ENCODE data around the gene C1R. TPM values are rescaled to one million over a fixed set of nuclear protein-coding genes. Genes with fewer than 3 reads are reported as not detected.

The C1R gene
- total RNA-seq, 1 donor from 2014 or later: 41.5 TPM

DNA sequence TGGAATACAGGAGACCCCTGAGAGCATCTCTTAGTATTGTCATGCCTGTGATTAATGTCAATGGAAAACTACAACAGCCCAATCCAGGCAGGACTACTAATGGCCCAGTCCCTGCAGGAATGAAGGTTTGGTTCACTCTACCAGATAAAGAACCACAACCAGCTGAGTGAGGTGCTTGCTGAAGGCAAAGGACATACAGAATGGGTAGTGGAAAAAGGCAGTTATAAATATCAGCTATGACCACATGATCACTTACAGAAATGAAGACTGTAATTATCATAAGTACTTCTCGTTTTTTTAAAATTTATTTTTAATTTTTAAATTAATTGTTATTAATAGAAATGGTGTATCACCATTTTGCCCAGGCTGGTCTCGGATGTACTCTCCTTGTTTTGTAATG, 56.8 kb downstream of the C1R start:
- peaks cover 13% of the 10 kb centered on the region for H3K9me3 Mint-ChIP-seq

DNA sequence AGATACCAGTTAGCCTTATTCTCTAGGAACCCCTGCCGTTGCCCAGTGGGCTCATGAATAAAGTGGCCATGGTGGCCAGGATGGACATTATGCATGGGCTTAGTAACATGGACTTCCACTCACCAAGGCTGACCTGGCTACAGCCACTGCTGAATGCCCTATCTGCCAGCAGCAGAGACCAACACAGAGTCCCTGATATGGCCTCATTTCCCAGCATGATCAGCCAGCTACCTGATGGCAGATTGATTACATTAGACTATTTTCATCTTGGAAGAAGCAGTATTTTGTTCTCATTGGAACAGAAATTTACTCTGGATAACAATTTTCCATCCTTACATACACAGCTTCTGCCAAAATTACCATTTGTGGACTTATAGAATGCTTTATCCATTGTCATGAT, 57.8 kb downstream of the C1R start:
- peaks cover 2% of the 10 kb centered on the region for H3K27me3 Mint-ChIP-seq (ENCODE audit: low read depth)
- H3K27ac Mint-ChIP-seq: no peak overlapping the region
- H3K36me3 Mint-ChIP-seq: no peaks in the 10 kb centered on the region
- peaks cover 5% of the 10 kb centered on the region for H3K4me1 Mint-ChIP-seq
- no peak for TF ChIP-seq CTCF (IDR thresholded peaks at IDR 0.05; ENCODE audit: unreplicated experiment)
- H3K9me3 Mint-ChIP-seq: peaks cover 13% of the 10 kb centered on the region
- no peak for DNase-seq (ENCODE audit: low spot score in 2 of 2, unreplicated experiment in 2 of 2)
- H3K4me3 Mint-ChIP-seq: no peak overlapping the region

More for the DNA sequence above, 56.8 kb downstream of the C1R start:
- no peak for TF ChIP-seq CTCF (IDR thresholded peaks at IDR 0.05; ENCODE audit: unreplicated experiment)
- Mint-ChIP-seq H3K27ac (no peak overlapping the region), H3K27me3 (ENCODE audit: low read depth) (peaks cover 2% of the 10 kb centered on the region), H3K4me1 (peaks cover 6% of the 10 kb centered on the region), H3K4me3 (no peak overlapping the region), H3K36me3 (no peaks in the 10 kb centered on the region)
- no peak for DNase-seq (ENCODE audit: low spot score in 2 of 2, unreplicated experiment in 2 of 2)

- peaks cover 7% of the 10 kb centered on the region for H3K9me3 Mint-ChIP-seq
Measured at GRCh38 chr12:7032990-7033389, 59.3 kb downstream of the C1R start.

GRCh38 chr12:7031306-7031705, 60.9 kb downstream of the C1R start:
- no peaks in the 10 kb centered on the region for H3K36me3 Mint-ChIP-seq
- H3K27ac Mint-ChIP-seq: no peak overlapping the region
- peaks cover 7% of the 10 kb centered on the region for H3K9me3 Mint-ChIP-seq
- no peak overlapping the region for H3K4me3 Mint-ChIP-seq
- DNase-seq (ENCODE audit: low spot score in 2 of 2, unreplicated experiment in 2 of 2): no peak
- peaks cover 2% of the 10 kb centered on the region for H3K27me3 Mint-ChIP-seq (ENCODE audit: low read depth)
- no peak for TF ChIP-seq CTCF (IDR thresholded peaks at IDR 0.05; ENCODE audit: unreplicated experiment)
- H3K4me1 Mint-ChIP-seq: no peaks in the 10 kb centered on the region

More at GRCh38 chr12:7032990-7033389, 59.3 kb downstream of the C1R start:
- H3K36me3 Mint-ChIP-seq: no peaks in the 10 kb centered on the region
- peaks cover 2% of the 10 kb centered on the region for H3K27me3 Mint-ChIP-seq (ENCODE audit: low read depth)
- no peak for DNase-seq (ENCODE audit: low spot score in 2 of 2, unreplicated experiment in 2 of 2)
- no peak overlapping the region for H3K27ac Mint-ChIP-seq
- no peaks in the 10 kb centered on the region for H3K4me1 Mint-ChIP-seq
- TF ChIP-seq CTCF (IDR thresholded peaks at IDR 0.05; ENCODE audit: unreplicated experiment): no peak
- no peak overlapping the region for H3K4me3 Mint-ChIP-seq

Other genes with a start within 250 kb of the C1R start
- gene CDCA3, start 241.2 kb downstream of the C1R start, total RNA-seq: 11.9 to 18.6 TPM (median 14.3 TPM) in 3 replicates
- gene USP5, start 240.3 kb downstream of the C1R start, total RNA-seq: 119 to 126 TPM (median 122 TPM) in 3 replicates
- gene TPI1, start 224.9 kb downstream of the C1R start, total RNA-seq: 473 to 488 TPM (median 484 TPM) in 3 replicates
- gene SPSB2, start 219.1 kb downstream of the C1R start, total RNA-seq: 2.4 to 4.1 TPM (median 2.9 TPM) in 3 replicates
- gene LRRC23, start 187.6 kb downstream of the C1R start, total RNA-seq: 11.6 to 14.4 TPM (median 13.4 TPM) in 3 replicates
- gene ENO2, start 177.9 kb downstream of the C1R start, total RNA-seq: 30.2 to 30.7 TPM (median 30.2 TPM) in 3 replicates
- gene ATN1, start 164.5 kb downstream of the C1R start, total RNA-seq: 193 to 205 TPM (median 195 TPM) in 3 replicates
- gene RNU7-1, start 148.6 kb downstream of the C1R start, total RNA-seq: not detected in 3 replicates
- gene C12orf57, start 148.4 kb downstream of the C1R start, total RNA-seq: 203 to 215 TPM (median 204 TPM) in 3 replicates
- 21.6 to 26.2 TPM (median 23.6 TPM) in 3 replicates for gene PTPN6, start 141.1 kb downstream of the C1R start, total RNA-seq
- 221 to 229 TPM (median 224 TPM) in 3 replicates for gene PHB2, start 121.8 kb downstream of the C1R start, total RNA-seq
- 31.6 to 37.7 TPM (median 33.5 TPM) in 3 replicates for gene EMG1, start 121.5 kb downstream of the C1R start, total RNA-seq
- gene LPCAT3, start 74.0 kb downstream of the C1R start, total RNA-seq: 44.6 to 45.9 TPM (median 45.1 TPM) in 3 replicates
- 46.1 to 47.3 TPM (median 46.7 TPM) in 3 replicates for gene C1S, start 31.7 kb downstream of the C1R start, total RNA-seq
- gene C1RL, start 16.8 kb upstream of the C1R start, total RNA-seq: 50.6 to 59.2 TPM (median 58.5 TPM) in 3 replicates
- 2.1 to 2.5 TPM (median 2.3 TPM) in 3 replicates for gene RBP5, start 36.4 kb upstream of the C1R start, total RNA-seq
- 79.1 to 81.3 TPM (median 81.1 TPM) in 3 replicates for gene CLSTN3, start 37.9 kb upstream of the C1R start, total RNA-seq
- gene PEX5, start 97.2 kb upstream of the C1R start, total RNA-seq: 47.5 to 50.4 TPM (median 49.4 TPM) in 3 replicates
- not detected in 3 replicates for gene ACSM4, start 211.6 kb upstream of the C1R start, total RNA-seq